OCI-M2 (cell line): ENCODE measurements around the gene OPCML.

Experiments
- DNase-seq: peaks from one replicate; lab custom pipeline; 2025; ENCODE audit not compliant: unreplicated experiment; lab: John Stamatoyannopoulos, UW

The OPCML gene

DNA sequence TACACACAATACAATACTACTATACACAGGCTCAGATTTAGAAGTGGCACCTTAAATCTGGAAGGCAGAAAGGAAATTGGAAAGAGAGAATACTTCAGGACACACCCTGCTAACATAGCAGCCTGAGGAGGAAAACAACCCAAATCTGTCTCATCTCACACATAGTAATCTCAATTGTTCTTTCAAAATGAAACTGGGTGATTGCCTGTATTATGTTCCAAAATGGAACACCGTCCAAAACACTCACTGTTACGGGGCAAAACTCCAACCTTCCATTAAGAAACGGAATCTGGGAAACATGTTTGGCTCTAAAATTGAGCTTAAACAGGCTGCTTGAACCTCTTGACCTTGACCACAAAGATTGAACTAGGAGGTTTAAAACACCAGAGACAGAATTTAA is 572.6 kb downstream of the OPCML start:
- DNase-seq, result no peak

DNA sequence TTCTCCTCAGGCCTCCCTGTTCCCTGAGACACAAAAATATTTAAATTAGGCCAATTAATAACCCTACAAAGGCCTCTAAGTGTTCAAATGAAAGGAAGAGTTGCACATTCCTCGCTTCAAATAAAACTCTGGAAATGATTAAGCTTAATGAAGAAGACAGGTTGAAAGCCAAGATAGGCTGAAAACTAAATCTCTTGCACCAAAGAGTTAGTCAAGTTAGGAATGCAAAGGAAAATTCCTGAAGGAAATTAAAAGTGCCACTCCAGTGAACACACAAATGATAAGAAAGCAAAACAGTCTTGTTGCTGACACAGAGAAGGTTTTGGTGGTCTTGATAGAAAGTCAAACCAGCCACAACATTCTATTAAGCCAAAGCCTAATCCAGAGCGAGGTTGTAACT is 574.4 kb downstream of the OPCML start:
- DNase-seq, result no peak

DNA sequence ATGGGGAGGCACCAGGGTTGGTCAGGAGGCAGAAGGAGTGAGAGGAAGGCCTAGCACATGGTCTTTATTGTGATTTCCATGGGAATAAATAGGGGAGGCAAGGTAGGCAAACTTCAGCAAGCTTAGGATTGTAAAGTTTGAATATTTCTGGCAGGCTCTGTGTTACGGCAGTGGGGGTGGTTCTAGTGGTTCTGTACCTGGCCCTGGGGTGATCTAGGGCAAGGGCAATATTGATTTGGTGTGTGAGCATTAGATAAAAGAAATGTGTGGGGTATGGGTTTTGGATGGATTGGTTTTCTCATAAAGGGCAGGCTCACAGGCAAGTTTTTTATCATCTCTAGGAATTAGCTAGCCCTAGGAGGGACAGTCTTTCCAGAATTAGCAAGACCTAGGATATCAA is 584.0 kb downstream of the OPCML start:
- DNase-seq, result no peak

DNA sequence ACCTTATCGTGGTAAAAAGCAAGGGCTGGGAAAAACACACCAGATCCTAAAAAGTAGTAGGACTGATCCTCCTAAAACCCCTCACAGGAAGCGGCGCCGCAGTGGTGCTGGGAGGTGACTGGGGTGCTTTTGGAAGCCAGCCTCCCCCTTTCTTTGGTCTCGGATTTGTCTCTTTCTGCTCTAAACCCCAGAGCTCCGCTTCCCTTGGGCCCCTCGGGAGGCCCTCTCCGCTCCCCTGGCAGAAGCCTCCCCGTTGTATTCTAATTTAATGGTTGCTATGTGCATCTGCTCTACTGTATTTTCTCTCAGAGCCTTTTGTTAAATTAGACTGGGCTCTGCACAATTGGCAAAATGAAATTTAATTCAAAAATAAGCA is 587.7 kb downstream of the OPCML start:
- no peak for DNase-seq

DNA sequence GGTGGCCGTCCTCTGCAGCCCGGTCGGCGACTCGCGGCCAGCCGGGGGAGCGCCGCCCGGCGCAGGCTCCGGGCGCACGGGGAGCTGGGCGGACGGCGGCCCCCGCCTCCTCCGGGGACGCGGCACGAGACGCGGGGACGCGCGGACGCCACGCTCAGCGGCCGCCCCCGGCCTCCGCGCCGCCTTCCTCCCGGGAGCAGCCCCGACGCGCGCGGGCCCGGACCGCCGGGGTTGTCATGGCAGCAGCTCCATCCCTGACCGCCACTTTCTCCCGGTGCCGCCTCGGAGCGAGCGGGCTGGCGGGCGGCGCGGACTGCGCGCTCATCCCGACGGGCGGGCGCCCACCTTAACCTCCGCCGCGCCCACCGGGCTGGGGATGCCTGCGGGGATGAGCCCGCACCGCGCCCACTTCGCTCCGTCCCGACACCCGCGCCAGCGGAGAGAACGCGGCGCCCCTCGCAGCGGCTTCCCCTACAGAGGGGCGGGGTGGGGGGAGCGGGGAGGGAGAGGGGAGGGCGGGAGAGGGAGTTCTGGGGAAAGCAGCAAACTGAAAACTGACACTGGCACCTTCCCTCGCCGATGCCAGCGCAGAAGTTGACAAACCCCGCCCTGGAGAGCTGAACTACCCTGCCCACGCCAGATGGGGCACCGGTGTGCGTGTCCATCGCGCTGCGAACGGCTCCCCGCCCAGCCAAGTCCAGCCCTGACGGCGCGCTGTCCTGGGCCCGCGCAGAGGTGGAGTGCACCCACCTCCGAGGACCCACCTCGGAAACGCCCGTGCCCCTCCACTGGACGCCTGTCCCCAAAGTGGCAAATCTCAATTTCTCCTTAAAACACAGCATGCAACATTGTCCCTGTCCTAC is 588.4 kb downstream of the OPCML start:
- DNase-seq, result no peak

DNA sequence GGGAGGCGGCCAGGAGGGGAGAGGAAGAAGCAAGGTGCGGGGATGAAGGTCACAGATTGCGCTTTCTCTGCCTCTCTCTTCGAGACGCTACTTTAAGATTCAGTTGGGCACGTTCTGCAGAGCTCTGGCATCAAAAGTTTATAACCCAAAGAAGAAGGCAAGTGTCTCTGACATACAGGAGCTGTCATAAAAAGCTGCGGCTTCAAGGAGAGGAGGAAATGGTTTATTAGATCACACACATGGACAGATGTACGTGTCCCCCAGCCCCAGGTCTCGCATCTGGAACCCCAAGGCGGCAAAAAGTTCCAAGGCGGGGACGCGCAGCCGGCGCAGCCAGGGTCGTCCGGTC is 589.0 kb downstream of the OPCML start:
- DNase-seq, result no peak

DNA sequence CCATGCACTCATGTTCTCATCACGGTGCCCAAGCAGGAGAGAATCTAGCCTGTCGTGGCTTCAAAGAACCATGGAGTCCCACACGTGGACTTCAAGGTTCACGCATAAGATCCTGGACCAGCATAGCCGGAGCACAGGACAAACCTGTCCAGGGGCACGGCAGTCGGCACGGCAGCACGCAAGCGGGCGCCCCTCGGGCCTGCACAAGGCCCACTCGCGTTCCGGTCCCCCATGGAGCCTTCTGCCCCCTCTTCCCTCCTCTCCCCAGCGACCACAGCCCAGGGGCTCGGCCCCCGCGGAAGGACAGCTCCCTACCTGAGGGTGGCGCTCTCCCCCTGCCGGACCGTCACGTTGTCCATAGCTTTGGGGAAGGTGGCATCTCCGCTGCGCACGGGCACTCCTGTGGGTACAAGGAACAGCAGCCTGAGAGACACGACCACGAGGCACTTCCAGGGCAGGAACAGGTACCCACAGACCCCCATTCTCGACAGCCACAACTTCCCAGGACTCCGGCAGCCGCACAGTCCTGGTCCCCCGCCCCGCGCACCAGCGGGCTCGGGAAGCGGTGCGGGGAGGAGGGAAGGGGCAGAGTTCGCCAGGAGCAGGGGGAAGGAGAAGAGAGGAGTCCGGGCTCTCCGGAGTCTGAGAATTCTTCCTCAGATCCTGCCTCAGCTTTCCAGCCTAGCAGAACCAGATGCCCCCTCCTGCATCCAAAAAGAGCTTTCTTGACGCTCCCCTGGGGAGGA is 589.5 kb downstream of the OPCML start:
- no peak for DNase-seq

DNA sequence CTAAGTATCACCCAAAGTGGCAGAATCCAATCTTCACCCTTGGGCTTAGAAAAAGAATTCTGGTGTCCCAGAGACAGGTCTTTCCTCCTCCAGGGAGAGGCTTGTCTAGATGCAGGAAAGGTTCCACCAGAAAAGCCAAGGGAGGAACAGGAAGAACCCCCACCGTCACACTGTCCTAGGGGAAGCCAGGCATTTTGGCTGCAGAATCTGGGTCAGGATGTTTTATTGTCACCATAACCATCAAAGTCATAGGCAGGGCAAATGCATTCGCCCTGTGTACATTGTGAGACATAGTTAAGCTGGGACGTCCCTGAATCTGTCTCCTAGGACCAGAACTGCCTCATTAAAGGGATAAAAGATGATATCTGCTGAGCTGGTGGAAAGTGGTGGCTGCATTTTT is 590.5 kb downstream of the OPCML start:
- no peak for DNase-seq

DNA sequence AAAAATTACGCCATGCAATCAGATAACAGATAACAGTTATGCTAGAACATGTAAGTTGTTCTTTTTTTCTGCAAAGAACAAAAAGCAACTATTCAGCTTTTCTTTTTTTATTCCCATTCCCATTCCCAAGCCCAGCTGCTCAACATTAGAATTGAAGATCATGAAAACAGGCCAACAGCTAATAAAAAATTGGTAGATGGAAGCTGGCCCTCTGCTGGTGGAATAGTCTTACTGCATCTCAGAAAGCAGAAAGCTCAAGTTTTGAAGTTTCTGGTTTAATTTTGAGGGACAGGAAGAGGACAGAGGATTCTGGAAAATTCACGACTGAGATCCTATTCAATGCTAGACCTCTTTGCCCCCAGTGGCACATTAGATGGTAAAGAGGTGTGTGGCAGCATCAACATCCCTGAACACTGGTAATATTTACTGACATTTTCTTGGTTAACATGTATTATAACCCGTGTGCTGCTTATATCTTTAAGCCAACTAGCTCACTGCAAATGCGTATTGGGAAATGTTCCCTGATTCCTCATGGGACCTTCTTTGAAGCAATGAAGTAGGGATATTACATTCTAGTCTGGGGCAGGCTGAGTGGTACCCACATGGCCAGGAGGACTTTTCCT is 591.2 kb downstream of the OPCML start:
- no peak for DNase-seq

DNA sequence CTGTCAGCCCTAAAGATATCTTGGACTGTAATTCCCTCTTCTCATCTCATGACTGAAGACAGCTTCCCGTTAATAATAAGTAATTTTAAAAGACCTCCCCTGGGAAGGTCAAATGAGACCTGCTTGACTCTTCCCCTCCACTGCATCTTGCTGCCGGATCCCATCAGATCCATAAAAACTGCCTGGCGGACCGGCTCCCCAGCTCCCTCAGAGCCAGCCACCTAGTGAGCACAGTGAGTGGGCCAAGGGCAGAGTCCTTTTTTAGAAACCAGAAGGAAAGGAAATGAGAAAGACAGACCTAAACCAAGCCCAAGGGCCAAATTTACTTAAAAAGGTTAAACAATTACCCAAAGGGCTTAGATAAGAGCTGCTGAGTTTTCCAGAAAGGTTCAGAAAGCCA is 595.3 kb downstream of the OPCML start:
- DNase-seq, result no peak

DNA sequence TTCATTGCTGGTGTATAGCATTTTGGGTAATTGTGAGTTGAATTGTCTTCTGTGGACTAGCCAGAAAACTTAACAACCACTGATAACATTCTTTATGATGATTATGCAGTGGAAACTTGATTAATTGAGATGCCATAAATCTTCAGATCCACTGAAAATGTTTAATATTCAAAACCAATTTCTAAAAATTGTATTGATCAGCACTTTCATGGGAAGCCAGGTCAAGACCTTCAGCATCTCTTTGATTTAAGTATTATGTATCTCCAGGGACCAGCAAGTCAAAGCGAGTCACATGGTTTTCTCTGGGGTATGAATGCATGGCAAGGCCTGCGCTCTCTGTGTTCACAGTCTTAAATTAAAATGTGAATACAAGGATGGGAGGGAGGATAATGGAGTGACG is 596.9 kb downstream of the OPCML start:
- no peak for DNase-seq

DNA sequence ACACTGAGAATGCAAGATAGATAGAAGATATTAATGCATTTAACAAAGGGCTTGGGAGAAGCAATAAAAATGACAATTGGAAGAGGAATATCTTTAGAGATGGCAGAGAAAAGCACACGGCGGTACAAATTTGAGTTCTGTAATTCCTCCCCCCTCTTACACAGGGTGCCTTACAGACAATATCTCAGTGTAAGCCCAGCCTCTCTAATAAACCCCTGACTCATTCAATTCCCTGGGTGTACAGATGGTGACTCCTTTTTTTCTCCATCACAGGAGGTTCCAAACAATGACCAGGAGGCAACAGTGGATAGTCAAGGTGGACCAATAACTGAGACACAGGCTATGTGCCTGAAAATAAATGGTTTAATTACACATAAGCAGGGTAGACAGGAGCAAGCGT is 598.6 kb downstream of the OPCML start:
- DNase-seq, result no peak

DNA sequence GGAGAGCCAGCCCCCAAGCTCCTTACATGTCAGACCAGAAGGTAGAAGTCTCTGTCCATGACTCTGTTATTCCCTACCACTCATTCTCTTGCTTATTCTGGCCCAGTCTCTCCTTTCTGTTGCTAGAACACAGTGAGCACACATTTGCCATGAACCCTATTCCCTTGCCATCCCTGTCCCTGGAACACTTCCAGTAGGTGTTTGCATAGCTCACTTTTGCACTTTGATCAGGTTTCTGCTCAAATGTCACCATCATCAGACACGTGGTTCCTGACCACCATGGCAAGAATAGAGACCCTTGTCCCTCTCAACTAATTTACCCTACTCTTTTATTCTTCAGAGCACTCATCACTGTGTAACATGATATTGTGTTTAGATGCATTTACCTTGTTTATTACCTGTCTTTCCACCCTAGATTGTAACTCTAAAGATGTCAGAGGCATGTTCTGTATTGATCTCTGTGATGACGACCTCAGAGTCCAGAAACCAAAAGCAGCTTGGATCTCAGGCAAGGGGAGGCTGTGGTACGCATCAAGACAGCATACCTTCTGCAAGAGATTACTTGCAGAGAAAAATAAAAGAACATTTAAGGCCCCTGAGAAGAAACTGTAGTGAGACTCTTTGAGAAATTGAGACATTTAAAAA is 606.4 kb downstream of the OPCML start:
- no peak for DNase-seq

DNA sequence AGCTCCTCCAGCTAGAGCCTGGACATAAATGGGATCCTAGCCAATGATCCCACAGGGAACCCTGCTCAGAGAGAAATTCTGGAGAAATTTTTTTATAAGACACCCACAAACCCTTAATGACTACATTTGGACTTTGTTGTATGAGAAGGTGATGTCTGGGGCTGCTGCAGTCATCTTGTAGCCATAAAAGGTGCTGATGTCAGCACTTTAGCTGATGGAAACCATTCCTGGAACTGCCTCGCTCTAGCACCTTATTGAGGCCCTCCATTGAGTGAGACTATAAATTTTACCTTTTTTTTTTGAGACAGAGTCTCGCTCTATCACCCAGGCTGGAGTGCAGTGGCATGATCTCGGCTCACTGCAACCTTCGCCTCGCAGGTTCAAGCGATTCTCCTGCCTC is 610.7 kb downstream of the OPCML start:
- no peak for DNase-seq

DNA sequence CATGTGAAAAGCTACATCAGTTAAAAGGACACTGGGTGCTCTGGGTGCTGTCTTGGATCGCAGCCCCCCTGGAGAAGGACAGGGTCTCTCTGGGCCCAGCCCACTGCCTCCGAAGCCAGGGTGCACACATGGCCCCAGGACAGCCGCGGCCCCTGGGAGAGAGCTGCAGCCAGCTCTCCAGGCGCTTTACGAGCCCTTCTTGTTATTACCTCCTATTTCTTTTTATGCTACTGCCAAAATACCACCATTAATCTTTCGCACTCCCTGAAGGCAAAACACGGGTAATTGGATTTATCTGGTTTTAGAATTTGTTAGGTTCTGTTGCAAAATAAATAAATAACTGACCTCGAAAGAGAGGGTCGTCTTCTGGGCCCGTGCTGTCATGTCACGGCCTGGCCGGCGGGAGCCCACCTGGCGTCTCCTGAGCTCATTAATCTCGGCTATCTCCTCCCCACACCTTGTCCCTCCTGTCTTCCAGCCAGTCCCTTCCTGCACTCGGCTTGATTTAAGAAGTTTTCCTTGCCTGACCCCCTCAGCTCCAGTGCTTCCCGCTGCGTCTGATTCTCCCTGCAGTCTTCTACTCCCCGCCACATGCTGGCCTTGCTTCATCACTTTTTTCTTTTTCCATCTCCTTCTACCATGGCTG is 611.7 kb downstream of the OPCML start:
- no peak for DNase-seq

DNA sequence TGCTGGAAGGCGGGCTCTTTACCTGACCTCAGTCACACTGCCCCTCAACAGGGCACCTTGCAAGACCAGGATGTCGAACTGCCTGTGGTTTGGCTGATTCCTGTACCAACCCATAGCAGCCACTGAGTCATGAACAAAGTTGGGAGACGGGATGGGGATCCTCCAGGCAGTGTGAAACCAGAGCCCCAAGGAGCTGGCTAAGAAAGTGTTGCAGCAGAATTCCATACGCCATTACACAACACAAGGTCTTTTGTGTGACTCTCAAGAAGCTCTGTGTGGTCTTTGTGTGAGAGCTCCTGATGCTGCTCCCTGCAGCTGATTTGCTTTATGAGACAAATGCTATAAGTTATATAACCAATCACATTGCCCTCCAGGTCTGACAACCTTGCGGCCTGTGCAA is 617.7 kb downstream of the OPCML start:
- DNase-seq, result no peak

DNA sequence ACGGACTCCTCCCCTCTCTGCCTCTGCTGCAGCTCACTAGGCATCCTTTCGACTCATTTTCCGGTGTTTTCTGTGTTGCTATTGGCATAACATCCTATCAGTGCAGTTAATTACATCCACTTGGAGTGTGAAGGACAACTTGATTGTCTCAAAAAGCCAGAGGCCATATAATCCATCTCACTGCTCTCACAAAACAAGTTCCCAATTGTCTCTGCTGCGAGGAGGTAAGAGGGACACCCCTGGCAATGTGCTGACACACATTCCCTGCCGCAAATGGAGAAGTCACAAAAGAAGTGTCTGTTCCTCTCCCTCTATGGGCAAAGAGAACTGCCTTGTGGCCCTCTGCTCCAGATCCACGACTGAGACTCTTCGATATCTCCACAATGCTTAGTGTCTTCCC is 618.4 kb downstream of the OPCML start:
- DNase-seq, result no peak

DNA sequence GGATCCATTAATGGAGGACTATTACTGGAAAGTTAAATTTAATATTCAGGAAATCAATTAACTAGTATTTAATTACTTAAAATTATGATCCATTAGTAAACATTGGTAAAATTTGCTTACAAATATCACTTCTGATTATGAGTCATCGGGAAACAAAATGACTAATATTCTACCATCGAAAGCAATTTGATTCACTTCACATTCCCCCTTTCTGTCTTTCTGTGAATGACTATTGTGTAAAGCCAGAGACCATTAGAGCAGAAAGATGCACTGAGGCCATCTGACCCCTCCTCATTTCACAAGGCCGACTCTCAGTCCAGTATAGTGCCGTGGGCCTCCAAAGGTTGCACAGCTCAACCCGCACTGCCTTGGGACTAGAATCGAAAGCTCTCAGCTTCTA is 619.0 kb downstream of the OPCML start:
- DNase-seq, result no peak

DNA sequence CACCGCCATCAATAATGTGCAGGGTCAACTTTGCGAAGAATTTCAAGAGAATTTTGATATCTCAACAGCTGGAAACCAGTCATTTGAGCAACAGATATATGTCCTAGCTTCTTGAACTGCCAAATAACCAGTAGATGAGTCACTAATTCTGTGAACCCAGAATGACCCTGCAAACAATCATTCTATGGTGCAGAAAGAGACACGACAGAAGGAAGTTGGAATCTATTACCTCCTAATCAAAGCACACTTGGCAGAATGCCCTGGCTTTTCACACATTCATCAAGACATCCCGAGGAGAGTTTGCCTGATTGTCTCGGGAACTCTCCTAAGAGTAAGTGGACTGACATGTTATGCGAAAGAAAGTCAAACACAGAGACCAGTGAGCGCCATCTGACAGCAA is 621.1 kb downstream of the OPCML start:
- DNase-seq, result no peak

DNA sequence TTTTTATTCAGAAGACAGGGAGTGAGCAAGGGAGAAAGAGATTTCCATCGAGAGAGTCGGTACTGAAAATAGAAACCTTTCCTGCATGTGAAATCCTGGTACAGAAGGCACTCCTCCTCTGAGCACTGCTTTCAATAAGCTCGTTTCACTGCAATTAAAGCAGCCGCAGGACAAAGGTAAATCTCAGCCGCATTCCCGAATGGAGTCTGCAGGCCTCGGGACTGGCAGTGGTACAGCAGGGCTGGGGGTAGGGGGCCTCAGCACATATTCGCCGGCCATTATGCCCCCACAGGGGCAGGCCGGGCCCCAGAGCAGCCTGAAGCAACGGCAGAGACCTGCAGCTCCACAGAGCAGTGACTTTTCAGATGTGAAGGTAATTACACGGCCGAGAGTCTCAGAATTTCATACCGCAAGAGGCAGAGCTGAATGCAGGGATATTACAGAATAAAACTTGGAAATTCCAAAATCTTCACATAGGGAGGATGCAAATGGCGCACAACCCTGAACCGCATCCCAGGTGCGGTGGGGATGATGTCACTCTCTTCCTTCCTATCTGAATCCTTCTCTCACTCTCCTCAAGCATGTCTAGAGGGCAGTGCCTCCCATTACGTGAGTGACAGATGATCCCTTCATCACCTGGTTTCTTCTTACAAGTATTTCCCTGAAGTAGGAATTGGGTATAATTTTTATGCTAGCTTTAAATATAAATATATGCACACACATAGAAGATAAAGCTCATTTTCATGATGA is 622.1 kb downstream of the OPCML start:
- no peak for DNase-seq
